ENCODE results near the gene SLC27A5.

The SLC27A5 gene, protein sequence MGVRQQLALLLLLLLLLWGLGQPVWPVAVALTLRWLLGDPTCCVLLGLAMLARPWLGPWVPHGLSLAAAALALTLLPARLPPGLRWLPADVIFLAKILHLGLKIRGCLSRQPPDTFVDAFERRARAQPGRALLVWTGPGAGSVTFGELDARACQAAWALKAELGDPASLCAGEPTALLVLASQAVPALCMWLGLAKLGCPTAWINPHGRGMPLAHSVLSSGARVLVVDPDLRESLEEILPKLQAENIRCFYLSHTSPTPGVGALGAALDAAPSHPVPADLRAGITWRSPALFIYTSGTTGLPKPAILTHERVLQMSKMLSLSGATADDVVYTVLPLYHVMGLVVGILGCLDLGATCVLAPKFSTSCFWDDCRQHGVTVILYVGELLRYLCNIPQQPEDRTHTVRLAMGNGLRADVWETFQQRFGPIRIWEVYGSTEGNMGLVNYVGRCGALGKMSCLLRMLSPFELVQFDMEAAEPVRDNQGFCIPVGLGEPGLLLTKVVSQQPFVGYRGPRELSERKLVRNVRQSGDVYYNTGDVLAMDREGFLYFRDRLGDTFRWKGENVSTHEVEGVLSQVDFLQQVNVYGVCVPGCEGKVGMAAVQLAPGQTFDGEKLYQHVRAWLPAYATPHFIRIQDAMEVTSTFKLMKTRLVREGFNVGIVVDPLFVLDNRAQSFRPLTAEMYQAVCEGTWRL

GRCh38 chr19:58511353-58512208, at the start of gene SLC27A5:
Gene SLC27A5 (minus strand): TSS chr19:58511992. CDS start chr19:58511955, 37 bp downstream.
- DNase-seq: no peak

- no peak for DNase-seq
Measured at GRCh38 chr19:58560921-58561320, 49.1 kb upstream of the SLC27A5 start.

GRCh38 chr19:58560007-58560887, 48.5 kb upstream of the SLC27A5 start:
- no peak for DNase-seq

- DNase-seq: peak; percentile 96
Measured at GRCh38 chr19:58559275-58560006, 47.6 kb upstream of the SLC27A5 start.

GRCh38 chr19:58558623-58559274, 47.0 kb upstream of the SLC27A5 start:
- peak; percentile 99 for DNase-seq

GRCh38 chr19:58558066-58558622, 46.4 kb upstream of the SLC27A5 start, which contains the start of gene UBE2M:
Gene UBE2M (minus strand): TSS chr19:58558611. CDS start chr19:58558381, 230 bp downstream.
- DNase-seq: peak; percentile 80

GRCh38 chr19:58557221-58558065, 45.7 kb upstream of the SLC27A5 start:
- DNase-seq: no peak

DNA sequence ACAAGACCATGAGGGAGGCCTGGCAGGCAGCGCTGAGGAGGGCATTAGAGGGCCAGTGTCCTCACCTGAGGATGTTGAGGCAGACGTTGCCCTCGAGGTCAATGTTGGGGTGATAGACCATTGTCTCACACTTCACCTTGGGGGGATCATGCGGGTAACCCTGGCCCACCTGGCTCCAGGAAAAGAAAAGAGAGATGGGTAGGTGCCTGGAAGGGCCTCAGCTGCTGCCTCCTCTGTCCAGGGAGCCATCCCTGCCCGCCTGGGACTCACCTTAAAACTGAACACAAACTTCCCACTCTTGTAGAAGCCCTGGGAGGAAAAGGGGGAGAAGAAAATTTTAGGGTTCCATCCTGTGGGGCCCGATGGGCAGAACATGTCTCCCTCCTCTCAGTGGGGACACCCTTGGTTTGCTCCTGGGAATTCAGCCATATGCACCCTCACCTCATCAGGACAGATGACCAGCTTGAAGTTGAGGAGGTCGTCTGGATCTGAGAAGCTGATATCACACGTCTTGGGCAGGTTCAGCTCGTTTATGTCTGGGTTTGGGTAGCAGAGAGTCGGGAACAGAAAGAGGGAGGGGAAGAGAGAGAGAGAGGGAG, 44.9 kb upstream of the SLC27A5 start:
- DNase-seq: no peak

DNA sequence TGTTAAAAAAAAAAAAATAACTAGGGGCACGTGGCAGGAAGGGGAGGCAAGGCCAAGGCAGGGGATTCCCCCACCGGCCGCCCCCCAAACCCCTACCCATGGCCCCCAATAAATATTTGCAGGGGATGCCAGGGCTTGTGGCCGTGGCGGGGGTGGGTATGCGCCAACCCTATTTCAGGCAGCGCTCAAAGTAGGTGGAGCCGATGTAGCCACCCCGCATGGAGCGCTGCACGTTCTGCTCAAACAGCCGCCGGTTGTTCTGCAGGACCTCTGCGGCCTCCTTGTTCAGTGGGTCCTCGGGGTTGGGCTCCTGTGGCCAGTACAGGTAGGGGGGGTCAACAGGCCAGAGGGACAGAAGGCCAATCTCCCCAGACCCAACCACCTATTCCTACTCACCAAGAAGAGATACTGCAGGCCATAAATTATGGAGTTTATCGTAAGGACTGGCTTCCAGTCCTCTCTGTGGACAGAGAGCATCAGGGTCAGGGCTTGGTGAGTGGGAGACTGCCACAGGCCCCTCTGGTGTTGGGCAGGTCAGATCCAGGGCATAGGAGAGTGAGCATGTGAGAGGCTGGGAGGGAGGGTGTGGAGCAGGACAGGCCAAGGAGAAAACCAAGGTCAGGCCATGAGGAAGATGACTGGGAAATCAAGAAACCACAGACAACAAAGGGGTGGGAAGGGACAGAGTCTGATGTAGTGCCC, 44.3 kb upstream of the SLC27A5 start:
- DNase-seq: no peak

- DNase-seq: no peak
Measured at GRCh38 chr19:58555369-58555885, 43.6 kb upstream of the SLC27A5 start.

DNA sequence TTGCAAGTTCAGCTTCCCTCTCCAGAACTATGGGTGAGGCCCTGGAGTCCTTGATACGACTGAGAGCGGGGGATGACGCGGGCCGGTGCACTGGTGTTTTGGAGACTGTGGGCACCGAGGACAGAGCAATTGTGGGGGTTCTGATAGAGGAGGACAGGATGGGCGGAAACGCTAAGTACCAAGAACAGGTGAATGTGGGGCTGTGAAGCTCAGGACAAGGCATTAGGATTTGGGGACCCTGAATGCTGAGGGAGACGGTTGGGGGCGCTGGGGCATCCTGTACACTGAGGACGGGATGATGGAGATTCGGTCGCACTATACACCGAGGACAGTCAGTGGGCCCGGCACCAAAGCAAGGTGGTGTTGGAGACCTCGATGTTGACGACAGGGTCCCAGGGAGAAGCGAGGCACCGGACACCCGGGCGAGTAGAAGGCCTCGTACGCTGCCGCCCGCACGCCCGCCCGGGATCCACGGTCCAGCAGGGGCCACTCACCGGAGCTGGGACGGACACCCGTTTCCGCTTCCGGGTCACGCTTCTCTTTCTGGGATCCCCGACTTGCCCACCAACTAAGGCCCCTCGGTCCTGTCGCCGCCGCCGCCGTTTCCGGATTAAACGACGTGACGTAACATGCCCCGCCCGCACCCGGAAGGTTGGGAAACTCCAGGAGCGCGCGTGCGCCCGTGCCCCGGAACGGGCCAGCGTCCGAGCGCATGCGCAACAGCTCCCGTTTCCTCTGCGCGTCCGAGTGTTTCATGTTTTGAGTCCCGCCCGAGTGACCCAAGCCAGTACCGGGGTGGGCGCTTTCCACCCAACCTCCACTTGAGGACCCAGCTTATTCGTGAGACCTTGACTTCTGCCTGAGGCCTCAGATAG, 42.9 kb upstream of the SLC27A5 start, which contains the start of gene CHMP2A:
Gene CHMP2A, minus strand, starts transcription at position 612 of the 875 bp plus-strand sequence. CDS start 893 bp downstream, outside the sequence.
- DNase-seq: peak; percentile 98

DNA sequence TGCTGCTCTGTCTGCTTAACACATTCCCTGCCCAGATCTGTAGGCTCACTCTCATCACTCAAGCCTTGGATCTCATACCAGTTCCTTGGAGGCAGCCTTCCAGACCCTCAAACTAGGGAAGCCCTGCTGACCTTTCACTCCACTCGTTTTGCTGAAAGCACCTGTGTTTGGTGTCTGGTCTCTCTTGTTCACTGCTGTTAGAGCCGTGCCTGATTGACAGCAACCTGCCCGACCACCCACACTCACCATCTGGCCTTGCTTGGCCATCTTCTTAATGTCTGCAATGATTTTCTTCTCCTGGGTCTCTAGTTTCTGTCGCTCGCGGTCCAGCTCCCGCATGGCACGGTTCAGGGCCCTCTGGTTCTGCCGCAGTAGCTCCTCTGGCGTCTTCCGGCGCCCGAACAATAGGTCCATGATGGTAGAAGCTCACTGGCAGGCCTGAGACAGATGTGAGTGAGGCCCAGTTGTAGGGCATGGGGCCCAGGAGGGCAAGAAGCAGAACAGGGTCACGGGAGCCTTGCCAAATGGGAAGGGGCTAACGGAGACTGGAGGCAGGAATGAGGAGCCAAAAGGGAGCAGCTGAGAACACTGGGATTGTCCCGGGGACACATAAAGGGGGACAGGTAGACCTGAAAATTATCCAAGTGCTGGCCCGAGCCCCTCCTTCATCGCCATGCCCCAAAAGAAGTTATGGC, 42.2 kb upstream of the SLC27A5 start:
- DNase-seq: no peak

DNA sequence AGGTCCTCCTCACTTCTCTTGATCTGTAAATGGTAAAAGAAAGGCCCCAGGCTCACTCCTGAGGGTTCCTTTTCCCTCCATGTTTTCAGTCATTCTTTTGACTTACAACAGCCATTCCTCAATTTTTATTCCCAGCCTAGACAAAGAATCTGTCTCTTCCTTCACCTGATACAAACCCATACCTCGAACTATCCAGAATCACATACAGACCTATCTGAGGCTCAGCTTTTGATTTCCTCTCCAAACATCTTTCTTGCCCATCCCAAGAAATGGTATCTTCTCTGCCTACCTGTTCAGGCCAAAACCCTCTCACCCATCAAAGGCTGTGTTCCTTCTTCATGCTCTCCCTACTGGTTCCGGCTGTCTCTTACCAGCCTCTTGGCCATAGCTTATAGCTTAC, 40.9 kb upstream of the SLC27A5 start:
- no peak for DNase-seq

DNA sequence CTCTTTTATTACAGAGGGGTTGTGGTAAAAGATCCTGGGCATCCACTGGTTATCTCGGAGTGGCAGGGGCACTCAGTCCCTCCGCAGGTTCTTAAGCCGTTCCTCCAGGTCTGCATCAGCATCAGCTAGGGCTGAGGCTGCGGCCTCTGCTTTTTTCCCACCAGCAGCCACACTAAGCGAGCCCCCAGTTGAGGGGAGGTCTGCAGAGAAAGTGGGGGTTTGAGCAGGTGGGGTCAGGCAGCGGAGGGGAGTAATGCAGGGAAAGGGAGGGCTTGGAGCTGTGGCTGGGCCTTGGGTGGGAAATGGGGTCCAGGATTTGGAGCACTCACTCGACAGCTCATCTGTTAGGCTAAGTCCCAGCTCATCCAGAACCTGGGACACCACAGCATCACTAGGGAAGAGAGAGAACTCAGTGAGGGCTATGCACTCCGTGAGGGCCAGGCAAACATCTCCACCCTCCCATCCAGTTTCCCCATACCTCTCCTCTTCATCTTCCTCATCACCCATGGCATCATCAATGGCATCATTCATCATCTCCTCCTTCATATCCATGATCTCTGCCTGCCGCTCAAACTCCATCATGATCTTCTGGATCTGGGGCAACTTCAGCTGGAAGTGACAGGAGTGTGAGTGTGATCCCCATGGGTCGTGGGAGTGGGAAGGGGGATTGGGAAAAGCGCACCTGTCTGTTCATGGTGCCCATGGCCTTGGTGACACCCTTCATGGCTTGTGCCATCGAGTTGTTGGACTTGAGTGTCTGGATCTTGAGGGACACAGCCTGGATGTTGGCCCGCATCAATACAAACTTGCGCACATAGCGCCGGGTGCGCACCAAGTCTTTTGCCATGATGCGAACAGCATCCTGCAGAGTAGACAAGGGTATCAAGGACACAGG, 40.0 kb upstream of the SLC27A5 start:
- DNase-seq: no peak

GRCh38 chr19:58551123-58551497, 39.3 kb upstream of the SLC27A5 start:
- DNase-seq: no peak
